Suprapubic skin (tissue), 4 donors: ENCODE data around the gene VBP1. TPM values are rescaled to one million over a fixed set of nuclear protein-coding genes. Genes with fewer than 3 reads are reported as not detected.

Experiments
- DNase-seq, 2 donors: peaks; one replicate each; pipeline ENCODE4 v3.0.0-alpha.2; 2019; ENCODE audit warnings: low spot score in 2 of 2
- H3K27ac ChIP-seq: fragments of 200-600 bp; sonication (generic); one replicate; pipeline ENCODE4 v1.5.1; 2019
- H3K27me3 ChIP-seq: fragments of 200-600 bp; sonication (generic); one replicate; pipeline ENCODE4 v1.5.1; 2019
- H3K36me3 ChIP-seq: fragments of 200-600 bp; sonication (generic); one replicate; pipeline ENCODE4 v1.5.1; 2019
- H3K4me1 ChIP-seq: fragments of 200-600 bp; sonication (generic); one replicate; pipeline ENCODE4 v1.5.1; 2019
- H3K4me3 ChIP-seq: fragments of 200-600 bp; sonication (generic); one replicate; pipeline ENCODE4 v1.5.1; 2019; ENCODE audit warnings: mild to moderate bottlenecking
- H3K9me3 ChIP-seq: fragments of 200-600 bp; sonication (generic); one replicate; pipeline ENCODE4 v1.5.1; 2019
- EP300 ChIP-seq: sonication (generic); formaldehyde crosslinking; IDR thresholded peaks from one replicate; pipeline ENCODE4 v1.6.1; 2017; ENCODE audit warnings: antibody characterized with exemption
- POLR2A ChIP-seq, 2 donors: fragments of 450-650 bp; IDR thresholded peaks; one replicate each; pipeline ENCODE4 v1.6.1; 2017; ENCODE audit warnings: antibody characterized with exemption in 2 of 2, mild to moderate bottlenecking in 2 of 2, moderate library complexity in 2 of 2
- POLR2AphosphoS5 ChIP-seq, 3 donors: sonication (generic); formaldehyde crosslinking; IDR thresholded peaks; one replicate each; pipeline ENCODE4 v1.6.1; 2017; ENCODE audit warnings: antibody characterized with exemption in 3 of 3
- WGBS: methylation state at CpG from one replicate; pipeline ENCODE4 v1.1.5; 2018; 5-methylcytosine and 5-hydroxymethylcytosine counted together
- total RNA-seq, 4 donors: library from RNA; depleted of rRNA; stranded (reverse); fragments of >200 nt; gene quantifications; one replicate each; pipeline ENCODE4 v1.1.0, GENCODE V29; 2016
- TF ChIP-seq, protein P1 (sequence below), 2 donors: fragments of 200-600 bp in 1 of 2; fragments of 450-650 bp in 1 of 2; sonication (generic) in 1 of 2; IDR thresholded peaks; one replicate each; pipeline ENCODE4 v1.5.1; 2016 to 2019; ENCODE audit warnings: antibody characterized with exemption in 2 of 2, mild to moderate bottlenecking in 1 of 2, moderate library complexity in 1 of 2

VBP1 gene
- 10 to 100 TPM; 10.8 to 26.7 (median 21.8) TPM for total RNA-seq

GRCh38 chrX:155216179-155216939 is at the start of gene VBP1:
TSS of gene VBP1 (plus strand) at chrX:155216460. CDS start at chrX:155216483, 23 bp downstream.
- Histone ChIP-seq H3K9me3 (no peaks in the 10 kb centered on the region), H3K27ac (peak within 1 kb of the TSS; percentile 93), H3K27me3 (no peaks in the 10 kb centered on the region), H3K36me3 (no peaks in the 10 kb centered on the region), H3K4me1 (peaks cover 3% of the 10 kb centered on the region), H3K4me3 (peak within 1 kb of the TSS; percentile 69)
- DNase-seq: peak; percentile 93 to 94
- WGBS: 47% methylated on average over 25 of the region's 53 CpGs
- TF ChIP-seq POLR2AphosphoS5 (IDR thresholded peaks at IDR 0.05): peak in 1 of 3 donors; percentile 27
- TF ChIP-seq, protein P1, sequence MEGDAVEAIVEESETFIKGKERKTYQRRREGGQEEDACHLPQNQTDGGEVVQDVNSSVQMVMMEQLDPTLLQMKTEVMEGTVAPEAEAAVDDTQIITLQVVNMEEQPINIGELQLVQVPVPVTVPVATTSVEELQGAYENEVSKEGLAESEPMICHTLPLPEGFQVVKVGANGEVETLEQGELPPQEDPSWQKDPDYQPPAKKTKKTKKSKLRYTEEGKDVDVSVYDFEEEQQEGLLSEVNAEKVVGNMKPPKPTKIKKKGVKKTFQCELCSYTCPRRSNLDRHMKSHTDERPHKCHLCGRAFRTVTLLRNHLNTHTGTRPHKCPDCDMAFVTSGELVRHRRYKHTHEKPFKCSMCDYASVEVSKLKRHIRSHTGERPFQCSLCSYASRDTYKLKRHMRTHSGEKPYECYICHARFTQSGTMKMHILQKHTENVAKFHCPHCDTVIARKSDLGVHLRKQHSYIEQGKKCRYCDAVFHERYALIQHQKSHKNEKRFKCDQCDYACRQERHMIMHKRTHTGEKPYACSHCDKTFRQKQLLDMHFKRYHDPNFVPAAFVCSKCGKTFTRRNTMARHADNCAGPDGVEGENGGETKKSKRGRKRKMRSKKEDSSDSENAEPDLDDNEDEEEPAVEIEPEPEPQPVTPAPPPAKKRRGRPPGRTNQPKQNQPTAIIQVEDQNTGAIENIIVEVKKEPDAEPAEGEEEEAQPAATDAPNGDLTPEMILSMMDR (IDR thresholded peaks at IDR 0.05): peak in 1 of 2 donors; percentile 46
- TF ChIP-seq EP300: no peak

DNA sequence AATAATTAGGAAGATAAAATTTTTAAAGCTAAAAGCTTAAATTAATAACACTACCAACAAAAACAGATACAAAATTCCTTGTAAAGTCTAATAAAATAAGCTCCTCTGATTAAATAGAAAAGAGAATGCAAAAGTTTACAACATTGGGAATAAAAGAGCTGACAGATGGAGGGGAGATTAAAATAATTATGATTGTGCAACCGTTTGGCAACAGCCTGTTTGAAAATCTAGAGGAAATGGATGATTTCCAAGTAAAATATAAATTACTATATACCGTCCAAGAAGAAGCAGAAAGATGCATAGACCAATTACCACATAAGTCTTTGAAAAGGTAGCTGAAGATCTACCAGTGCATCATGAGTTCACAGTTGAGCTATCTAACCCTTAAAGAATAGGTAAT is 46.4 kb upstream of the VBP1 start:
- TF ChIP-seq EP300: no peak
- TF ChIP-seq POLR2A (IDR thresholded peaks at IDR 0.05): no peak
- TF ChIP-seq, protein P1 (IDR thresholded peaks at IDR 0.05): no peak
- no peak for TF ChIP-seq POLR2AphosphoS5 (IDR thresholded peaks at IDR 0.05)
- DNase-seq: no peak

GRCh38 chrX:155179346-155179997 is 36.8 kb upstream of the VBP1 start:
- H3K27ac ChIP-seq: no peak overlapping the region
- H3K4me1 ChIP-seq: no peaks in the 10 kb centered on the region
- no peaks in the 10 kb centered on the region for H3K36me3 ChIP-seq
- no peaks in the 10 kb centered on the region for H3K27me3 ChIP-seq
- TF ChIP-seq POLR2A (IDR thresholded peaks at IDR 0.05) (no peak), POLR2AphosphoS5 (IDR thresholded peaks at IDR 0.05) (no peak), EP300 (no peak)
- TF ChIP-seq, protein P1 (IDR thresholded peaks at IDR 0.05): no peak
- H3K4me3 ChIP-seq: no peak overlapping the region
- no peak for DNase-seq
- no peaks in the 10 kb centered on the region for H3K9me3 ChIP-seq

More for the DNA sequence above, 46.4 kb upstream of the VBP1 start:
- Histone ChIP-seq H3K27ac (no peak overlapping the region), H3K9me3 (no peaks in the 10 kb centered on the region), H3K4me1 (no peaks in the 10 kb centered on the region), H3K36me3 (no peaks in the 10 kb centered on the region), H3K4me3 (no peak overlapping the region), H3K27me3 (no peaks in the 10 kb centered on the region)
- WGBS: 13% methylated on average over 2 of the region's 2 CpGs

DNA sequence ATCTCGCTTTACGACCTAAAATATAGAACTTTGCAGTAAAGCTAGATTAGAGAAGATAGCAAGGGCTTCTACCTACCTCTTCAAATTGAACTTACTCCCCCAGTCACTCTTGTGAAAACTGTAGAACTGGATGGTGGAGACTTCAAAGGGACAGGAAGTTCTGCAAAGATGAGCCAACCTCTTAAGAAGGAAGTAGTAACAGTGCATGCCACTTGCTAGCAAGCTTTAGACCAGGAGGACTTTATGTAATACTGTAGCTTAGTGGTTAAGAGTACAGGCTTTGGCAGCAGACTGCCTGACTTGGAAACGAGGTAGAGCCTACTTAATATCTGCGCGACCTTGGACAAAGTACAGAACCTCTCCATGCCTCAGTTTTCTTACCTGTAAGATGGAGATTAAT is 27.5 kb upstream of the VBP1 start:
- Histone ChIP-seq H3K4me3 (no peak overlapping the region), H3K36me3 (no peaks in the 10 kb centered on the region), H3K27ac (no peak overlapping the region), H3K9me3 (no peaks in the 10 kb centered on the region), H3K4me1 (no peaks in the 10 kb centered on the region), H3K27me3 (no peaks in the 10 kb centered on the region)
- DNase-seq: no peak
- WGBS: 66% methylated on average over 5 of the region's 5 CpGs
- no peak for TF ChIP-seq POLR2A (IDR thresholded peaks at IDR 0.05)

GRCh38 chrX:155211208-155211607 is 5.1 kb upstream of the VBP1 start:
- WGBS: 74% methylated on average over 3 of the region's 3 CpGs
- DNase-seq: no peak
- no peaks in the 10 kb centered on the region for H3K4me1 ChIP-seq
- TF ChIP-seq POLR2A (IDR thresholded peaks at IDR 0.05): no peak
- TF ChIP-seq, protein P1 (IDR thresholded peaks at IDR 0.05): no peak
- TF ChIP-seq EP300: no peak
- H3K27ac ChIP-seq: no peak overlapping the region
- H3K4me3 ChIP-seq: no peak overlapping the region
- no peaks in the 10 kb centered on the region for H3K36me3 ChIP-seq
- H3K9me3 ChIP-seq: no peaks in the 10 kb centered on the region
- no peaks in the 10 kb centered on the region for H3K27me3 ChIP-seq
